ENCODE data around the gene ZNRF2. TPM values are rescaled to one million over a fixed set of nuclear protein-coding genes. Genes with fewer than 3 reads are reported as not detected.
"Not testable (repeated sequence)": the region's sequence is repeated elsewhere in the genome, so short reads cannot be mapped to it uniquely, and the experiment has no call there.

Gene ZNRF2
- total RNA-seq, 1 experiment from 2014 or later: 19.3 TPM

- no peak for DNase-seq (ENCODE audit: low read depth)
Measured at GRCh38 chr7:30369879-30370278, 85.5 kb downstream of the ZNRF2 start.

GRCh38 chr7:30371321-30371720 lies 86.9 kb downstream of the ZNRF2 start:
- in situ Hi-C loops (cut with HindIII; ENCODE audit: low pct_unique_long_range_greater_than_20kb, low sequenced_read_pairs): no loop called here
- no peak for DNase-seq (ENCODE audit: low read depth)

More at GRCh38 chr7:30369879-30370278, 85.5 kb downstream of the ZNRF2 start:
- in situ Hi-C loops (cut with HindIII; ENCODE audit: low pct_unique_long_range_greater_than_20kb, low sequenced_read_pairs): no loop called here

- DNase-seq (ENCODE audit: low read depth): no peak
- in situ Hi-C loops (cut with HindIII; ENCODE audit: low pct_unique_long_range_greater_than_20kb, low sequenced_read_pairs): no loop called here
Measured at GRCh38 chr7:30378275-30378674, 93.9 kb downstream of the ZNRF2 start.

GRCh38 chr7:30379131-30379530 lies 94.7 kb downstream of the ZNRF2 start:
- in situ Hi-C loops (cut with HindIII; ENCODE audit: low pct_unique_long_range_greater_than_20kb, low sequenced_read_pairs): no loop called here
- DNase-seq (ENCODE audit: low read depth): no peak

GRCh38 chr7:30379741-30380140 lies 95.3 kb downstream of the ZNRF2 start:
- no peak for DNase-seq (ENCODE audit: low read depth)

GRCh38 chr7:30380294-30380693 lies 95.9 kb downstream of the ZNRF2 start:
- in situ Hi-C loops (cut with HindIII; ENCODE audit: low pct_unique_long_range_greater_than_20kb, low sequenced_read_pairs): no loop called here
- no peak for DNase-seq (ENCODE audit: low read depth)

More at GRCh38 chr7:30379741-30380140, 95.3 kb downstream of the ZNRF2 start:
- in situ Hi-C loops (cut with HindIII; ENCODE audit: low pct_unique_long_range_greater_than_20kb, low sequenced_read_pairs): no loop called here

GRCh38 chr7:30380824-30381223 lies 96.4 kb downstream of the ZNRF2 start:
- not testable (repeated sequence) for DNase-seq (ENCODE audit: low read depth)

GRCh38 chr7:30382607-30383006 lies 98.2 kb downstream of the ZNRF2 start:
- no peak for DNase-seq (ENCODE audit: low read depth)
- in situ Hi-C loops (cut with HindIII; ENCODE audit: low pct_unique_long_range_greater_than_20kb, low sequenced_read_pairs): no loop called here

More at GRCh38 chr7:30380824-30381223, 96.4 kb downstream of the ZNRF2 start:
- in situ Hi-C loops (cut with HindIII; ENCODE audit: low pct_unique_long_range_greater_than_20kb, low sequenced_read_pairs): not testable (repeated sequence)

- in situ Hi-C loops (cut with HindIII; ENCODE audit: low pct_unique_long_range_greater_than_20kb, low sequenced_read_pairs): no loop called here
- no peak for DNase-seq (ENCODE audit: low read depth)
Measured at GRCh38 chr7:30389791-30390190, 105.4 kb downstream of the ZNRF2 start.

- in situ Hi-C loops (cut with HindIII; ENCODE audit: low pct_unique_long_range_greater_than_20kb, low sequenced_read_pairs): no loop called here
- no peak for DNase-seq (ENCODE audit: low read depth)
Measured at GRCh38 chr7:30390736-30391636, 106.6 kb downstream of the ZNRF2 start.

GRCh38 chr7:30391806-30392205 lies 107.4 kb downstream of the ZNRF2 start:
- in situ Hi-C loops (cut with HindIII; ENCODE audit: low pct_unique_long_range_greater_than_20kb, low sequenced_read_pairs): no loop called here
- no peak for DNase-seq (ENCODE audit: low read depth)

GRCh38 chr7:30395676-30396075 lies 111.3 kb downstream of the ZNRF2 start:
- no peak for DNase-seq (ENCODE audit: low read depth)
- in situ Hi-C loops (cut with HindIII; ENCODE audit: low pct_unique_long_range_greater_than_20kb, low sequenced_read_pairs): no loop called here

- no peak for DNase-seq (ENCODE audit: low read depth)
- in situ Hi-C loops (cut with HindIII; ENCODE audit: low pct_unique_long_range_greater_than_20kb, low sequenced_read_pairs): no loop called here
Measured at GRCh38 chr7:30396389-30396788, 112.0 kb downstream of the ZNRF2 start.

- no peak for DNase-seq (ENCODE audit: low read depth)
- in situ Hi-C loops (cut with HindIII; ENCODE audit: low pct_unique_long_range_greater_than_20kb, low sequenced_read_pairs): no loop called here
Measured at GRCh38 chr7:30403477-30403876, 119.1 kb downstream of the ZNRF2 start.

- in situ Hi-C loops (cut with HindIII; ENCODE audit: low pct_unique_long_range_greater_than_20kb, low sequenced_read_pairs): no loop called here
- no peak for DNase-seq (ENCODE audit: low read depth)
Measured at GRCh38 chr7:30405179-30405578, 120.8 kb downstream of the ZNRF2 start.

- in situ Hi-C loops (cut with HindIII; ENCODE audit: low pct_unique_long_range_greater_than_20kb, low sequenced_read_pairs): no loop called here
Measured at GRCh38 chr7:30406664-30407425, 122.4 kb downstream of the ZNRF2 start.

GRCh38 chr7:30411173-30411572 lies 126.8 kb downstream of the ZNRF2 start:
- in situ Hi-C loops (cut with HindIII; ENCODE audit: low pct_unique_long_range_greater_than_20kb, low sequenced_read_pairs): no loop called here
- no peak for DNase-seq (ENCODE audit: low read depth)

More at GRCh38 chr7:30406664-30407425, 122.4 kb downstream of the ZNRF2 start:
- DNase-seq (ENCODE audit: low read depth): no peak

- no peak for DNase-seq (ENCODE audit: low read depth)
- in situ Hi-C loops (cut with HindIII; ENCODE audit: low pct_unique_long_range_greater_than_20kb, low sequenced_read_pairs): no loop called here
Measured at GRCh38 chr7:30411897-30412296, 127.5 kb downstream of the ZNRF2 start.

All from Caki2 (cell line).